GM12872 (cell line): Measurements from ENCODE around the gene CCDC116.
A peak's percentile ranks its signal among the peaks of the same experiment; 100 is the strongest.

ENCODE experiments used
- TF ChIP-seq, protein P1 (sequence below): IDR thresholded peaks from 3 replicates; pipeline ENCODE4 v1.5.1; 2011; ENCODE audit warnings: low read depth, mild to moderate bottlenecking, low read length, moderate library complexity; ENCODE audit not compliant: insufficient read depth

The CCDC116 gene

GRCh38 chr22:21641417-21641788, 8.8 kb downstream of the CCDC116 start:
- TF ChIP-seq, protein P1, sequence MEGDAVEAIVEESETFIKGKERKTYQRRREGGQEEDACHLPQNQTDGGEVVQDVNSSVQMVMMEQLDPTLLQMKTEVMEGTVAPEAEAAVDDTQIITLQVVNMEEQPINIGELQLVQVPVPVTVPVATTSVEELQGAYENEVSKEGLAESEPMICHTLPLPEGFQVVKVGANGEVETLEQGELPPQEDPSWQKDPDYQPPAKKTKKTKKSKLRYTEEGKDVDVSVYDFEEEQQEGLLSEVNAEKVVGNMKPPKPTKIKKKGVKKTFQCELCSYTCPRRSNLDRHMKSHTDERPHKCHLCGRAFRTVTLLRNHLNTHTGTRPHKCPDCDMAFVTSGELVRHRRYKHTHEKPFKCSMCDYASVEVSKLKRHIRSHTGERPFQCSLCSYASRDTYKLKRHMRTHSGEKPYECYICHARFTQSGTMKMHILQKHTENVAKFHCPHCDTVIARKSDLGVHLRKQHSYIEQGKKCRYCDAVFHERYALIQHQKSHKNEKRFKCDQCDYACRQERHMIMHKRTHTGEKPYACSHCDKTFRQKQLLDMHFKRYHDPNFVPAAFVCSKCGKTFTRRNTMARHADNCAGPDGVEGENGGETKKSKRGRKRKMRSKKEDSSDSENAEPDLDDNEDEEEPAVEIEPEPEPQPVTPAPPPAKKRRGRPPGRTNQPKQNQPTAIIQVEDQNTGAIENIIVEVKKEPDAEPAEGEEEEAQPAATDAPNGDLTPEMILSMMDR = peak; percentile 44

- TF ChIP-seq, protein P1 = no peak
Observed at GRCh38 chr22:21641789-21642583, 9.4 kb downstream of the CCDC116 start, which contains the start of gene SDF2L1. Gene SDF2L1, plus strand, starts transcription at chr22:21642302. Its CDS starts 35 bp downstream, at chr22:21642337.

DNA sequence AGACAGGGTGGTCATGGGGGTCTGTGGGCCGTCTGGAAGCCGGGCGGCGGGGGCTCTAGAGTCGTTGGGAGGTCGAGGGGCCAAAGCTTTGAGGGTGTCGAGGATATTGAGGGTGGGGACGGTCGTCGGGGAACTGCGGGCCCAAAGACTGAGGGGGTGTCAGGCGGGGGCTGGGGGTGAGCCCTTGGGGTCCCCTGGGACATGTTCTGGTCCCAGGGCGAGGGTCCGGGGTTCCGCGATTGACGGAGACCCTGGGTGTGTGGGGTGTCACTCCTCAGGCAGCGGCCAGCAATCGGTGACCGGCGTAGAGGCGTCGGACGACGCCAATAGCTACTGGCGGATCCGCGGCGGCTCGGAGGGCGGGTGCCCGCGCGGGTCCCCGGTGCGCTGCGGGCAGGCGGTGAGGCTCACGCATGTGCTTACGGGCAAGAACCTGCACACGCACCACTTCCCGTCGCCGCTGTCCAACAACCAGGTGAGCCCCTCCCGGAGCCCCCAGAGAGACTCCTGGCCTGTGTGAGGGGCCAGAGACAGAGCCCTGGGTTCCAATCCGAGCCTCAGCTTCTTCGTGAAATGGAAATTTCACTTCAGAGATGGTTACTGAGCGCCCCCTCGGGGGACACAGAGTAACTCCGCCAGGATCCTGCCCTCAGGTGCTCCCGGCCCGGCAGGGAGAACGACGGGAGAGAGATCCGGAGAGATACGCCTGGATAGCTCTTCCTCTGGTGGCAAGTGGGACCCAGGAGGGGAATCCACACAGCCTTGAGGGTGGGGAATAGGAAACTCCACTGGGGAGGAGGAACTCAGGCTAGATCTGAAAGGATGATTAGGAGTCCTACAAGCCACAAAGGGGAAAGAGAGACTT, 10.3 kb downstream of the CCDC116 start:
- TF ChIP-seq, protein P1 = peak; percentile 75

DNA sequence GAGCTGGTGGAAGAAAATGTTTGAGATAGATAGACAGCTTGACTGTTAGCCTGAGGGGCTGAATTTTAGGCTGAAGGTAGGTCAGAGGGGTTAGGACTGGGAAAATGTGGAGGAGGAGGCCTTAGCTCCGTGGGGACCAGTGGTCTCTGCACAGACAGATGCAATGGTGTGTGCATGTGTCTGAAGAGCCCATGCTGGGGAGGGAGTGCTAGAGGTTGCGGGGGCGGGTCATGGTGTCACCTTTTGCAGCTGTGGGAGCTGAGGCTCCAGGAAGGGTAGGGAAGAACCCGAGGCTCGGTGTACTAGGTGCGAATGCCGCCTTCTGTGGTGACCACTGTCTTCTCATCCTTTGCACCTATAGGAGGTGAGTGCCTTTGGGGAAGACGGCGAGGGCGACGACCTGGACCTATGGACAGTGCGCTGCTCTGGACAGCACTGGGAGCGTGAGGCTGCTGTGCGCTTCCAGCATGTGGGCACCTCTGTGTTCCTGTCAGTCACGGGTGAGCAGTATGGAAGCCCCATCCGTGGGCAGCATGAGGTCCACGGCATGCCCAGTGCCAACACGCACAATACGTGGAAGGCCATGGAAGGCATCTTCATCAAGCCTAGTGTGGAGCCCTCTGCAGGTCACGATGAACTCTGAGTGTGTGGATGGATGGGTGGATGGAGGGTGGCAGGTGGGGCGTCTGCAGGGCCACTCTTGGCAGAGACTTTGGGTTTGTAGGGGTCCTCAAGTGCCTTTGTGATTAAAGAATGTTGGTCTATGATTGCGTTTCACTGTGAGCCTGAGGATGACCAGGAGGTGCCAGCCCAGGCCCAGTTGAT, 11.2 kb downstream of the CCDC116 start:
- TF ChIP-seq, protein P1 = peak; percentile 41; the same call in 2 of the 3 replicates

- TF ChIP-seq, protein P1 = peak; percentile 93
Observed at GRCh38 chr22:21646608-21647590, 14.3 kb downstream of the CCDC116 start.

- TF ChIP-seq, protein P1 = no peak
Observed at GRCh38 chr22:21650280-21650679, 17.7 kb downstream of the CCDC116 start.
